HG02763 (cell line): Measurements from ENCODE around the gene CD247.

Source experiments
- ATAC-seq: cut with Tn5 transposase; IDR thresholded peaks from one replicate; pipeline ENCODE4 v1.9.1; 2021; ENCODE audit warnings: mild to moderate bottlenecking, moderate library complexity; ENCODE audit not compliant: unreplicated experiment

The CD247 gene

GRCh38 chr1:167419245-167419644 lies 99.1 kb downstream of the CD247 start:
- ATAC-seq = no peak

DNA sequence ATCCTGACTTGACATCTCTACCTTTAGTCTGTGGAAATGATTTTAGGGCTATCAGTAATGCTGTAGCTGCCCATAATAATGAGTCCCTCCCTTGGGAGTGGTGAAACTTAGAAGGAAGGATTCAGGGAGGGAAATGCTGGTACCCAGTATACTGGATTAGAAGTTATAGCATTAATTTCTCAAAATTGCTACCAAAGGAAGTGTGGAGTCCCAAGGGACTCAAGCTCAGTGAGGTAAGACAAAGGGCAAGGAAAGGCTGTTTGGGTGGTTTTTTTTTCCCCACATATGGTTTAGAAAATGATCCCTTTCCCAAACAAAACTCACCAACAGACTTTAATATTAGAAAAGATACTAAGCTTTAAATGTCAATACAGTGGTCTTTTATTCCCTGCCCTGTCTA lies 99.9 kb downstream of the CD247 start:
- no peak for ATAC-seq

- ATAC-seq = no peak
Observed at GRCh38 chr1:167416506-167416905, 101.8 kb downstream of the CD247 start.

DNA sequence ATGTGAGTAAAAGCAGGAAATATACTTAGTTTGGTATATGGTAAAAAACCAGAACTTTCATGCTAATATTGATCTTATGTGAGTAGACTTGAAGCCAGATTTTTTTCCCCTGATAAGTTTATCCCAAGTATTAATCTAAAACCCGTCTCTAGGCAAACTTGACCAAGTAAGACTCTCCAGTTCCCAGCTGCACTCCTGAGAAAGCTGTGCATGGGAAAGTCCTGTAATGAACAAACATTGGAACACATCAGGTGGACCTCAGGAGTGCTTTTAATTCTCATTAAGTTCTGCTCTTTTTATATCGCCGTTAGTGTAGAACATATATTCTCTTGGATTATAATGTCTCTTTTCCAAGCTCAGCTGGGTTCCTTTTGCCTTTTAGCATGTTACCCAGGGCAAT lies 105.0 kb downstream of the CD247 start:
- ATAC-seq = no peak

- no peak for ATAC-seq
Observed at GRCh38 chr1:167412920-167413319, 105.4 kb downstream of the CD247 start.

DNA sequence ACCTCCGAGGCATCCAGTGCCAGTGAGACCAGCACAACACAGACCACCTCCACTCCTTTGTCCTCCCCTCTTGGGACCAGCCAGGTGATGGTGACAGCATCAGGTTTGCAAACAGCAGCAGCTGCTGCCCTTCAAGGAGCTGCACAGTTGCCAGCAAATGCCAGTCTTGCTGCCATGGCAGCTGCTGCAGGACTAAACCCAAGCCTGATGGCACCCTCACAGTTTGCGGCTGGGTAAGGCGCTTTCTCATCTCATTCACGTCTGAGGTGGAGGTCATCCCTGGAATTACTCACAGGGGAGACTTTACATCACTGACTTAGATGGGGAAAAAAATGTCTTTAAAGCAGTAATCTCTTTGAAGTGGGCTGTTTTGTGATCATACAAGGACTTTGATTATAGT lies 106.3 kb downstream of the CD247 start:
- ATAC-seq = no peak

- no peak for ATAC-seq
Observed at GRCh38 chr1:167409183-167409582, 109.1 kb downstream of the CD247 start.

DNA sequence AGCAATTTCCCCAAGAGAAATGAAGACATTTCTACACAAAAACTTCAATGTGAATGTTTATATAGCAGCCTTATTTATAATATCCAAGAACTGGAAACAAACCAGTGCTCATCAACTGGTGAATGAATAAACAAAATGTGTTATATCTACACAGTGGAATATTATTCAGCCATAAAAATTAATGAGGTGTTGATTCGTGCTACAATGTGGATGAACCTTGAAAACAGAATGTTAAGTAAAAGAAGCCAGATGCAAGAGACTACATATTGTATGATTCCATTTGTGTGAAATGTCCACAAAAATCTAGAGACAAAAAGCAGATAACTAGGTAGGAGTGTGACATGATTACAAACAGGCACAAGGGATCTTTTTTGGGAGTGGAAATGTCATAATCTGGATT lies 110.0 kb downstream of the CD247 start:
- ATAC-seq = no peak

DNA sequence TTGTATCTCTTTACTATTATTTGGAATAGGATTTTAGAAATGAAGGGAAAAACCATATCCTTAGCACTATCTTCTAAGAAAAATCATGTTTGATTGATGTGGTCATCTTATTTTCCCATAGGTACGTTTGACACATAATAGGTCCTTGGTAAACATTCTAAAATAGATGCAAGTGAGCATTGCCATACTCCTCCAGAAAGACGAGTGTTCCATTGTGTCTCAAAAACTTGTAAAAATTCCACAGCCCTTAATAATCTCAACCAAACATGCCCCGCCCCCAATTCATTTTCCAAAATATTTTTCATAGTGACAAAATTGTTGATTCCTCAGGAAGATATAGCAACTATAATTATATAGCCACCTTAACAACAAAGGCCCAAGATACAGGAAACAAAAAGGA lies 113.4 kb downstream of the CD247 start:
- ATAC-seq = no peak

GRCh38 chr1:167404161-167404888 lies 114.0 kb downstream of the CD247 start:
- ATAC-seq = no peak

GRCh38 chr1:167401260-167401873 lies 117.0 kb downstream of the CD247 start:
- ATAC-seq = no peak

GRCh38 chr1:167400359-167400953 lies 117.9 kb downstream of the CD247 start:
- no peak for ATAC-seq

GRCh38 chr1:167392200-167392696 lies 126.1 kb downstream of the CD247 start:
- ATAC-seq = no peak

DNA sequence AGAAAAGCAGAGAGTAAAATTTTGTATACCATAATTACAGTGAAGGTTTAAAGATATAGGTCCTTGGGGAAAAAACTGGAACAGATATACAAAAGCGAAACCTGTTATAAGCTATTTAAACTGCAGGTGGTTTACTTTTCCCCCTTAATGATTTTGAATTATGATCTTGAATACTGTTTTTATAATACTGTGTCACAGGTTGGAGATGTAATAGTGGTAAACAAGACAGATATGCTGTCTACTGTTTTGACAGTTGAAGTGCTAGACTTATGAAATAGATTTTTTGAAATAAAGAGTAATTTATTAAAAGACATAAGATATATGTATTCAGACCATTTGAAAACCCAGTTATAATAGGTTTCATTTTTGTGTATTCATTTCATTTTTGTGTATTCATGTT lies 129.4 kb downstream of the CD247 start:
- no peak for ATAC-seq

GRCh38 chr1:167387251-167387910 lies 130.9 kb downstream of the CD247 start:
- no peak for ATAC-seq
